Stomach smooth muscle (tissue), 2 donors: ENCODE measurements around the gene ABCC5.

Experiments
- H3K27ac ChIP-seq: one replicate; pipeline ENCODE4 v1.7.0; 2013; ENCODE audit warnings: mild to moderate bottlenecking, low read length, inconsistent platforms
- H3K27me3 ChIP-seq, 2 donors: one replicate each; pipeline ENCODE4 v1.7.0; 2013; ENCODE audit warnings: low read length in 2 of 2; ENCODE audit not compliant: insufficient read depth in 2 of 2, control insufficient read depth in 1 of 2
- H3K36me3 ChIP-seq, 2 donors: one replicate each; pipeline ENCODE4 v1.7.0; 2013; ENCODE audit warnings: low read length in 2 of 2; ENCODE audit not compliant: control insufficient read depth in 2 of 2, insufficient read depth in 2 of 2
- H3K4me1 ChIP-seq: one replicate; pipeline ENCODE4 v1.7.0; 2013; ENCODE audit warnings: low read length; ENCODE audit not compliant: control insufficient read depth, insufficient read depth
- H3K4me3 ChIP-seq, 2 donors: one replicate each; pipeline ENCODE4 v1.7.0; 2013; ENCODE audit warnings: low read length in 2 of 2
- H3K9ac ChIP-seq, 2 donors: one replicate each; pipeline ENCODE4 v1.7.0; 2013; ENCODE audit warnings: low read length in 2 of 2, mild to moderate bottlenecking in 1 of 2
- H3K9me3 ChIP-seq, 2 donors: one replicate each; pipeline ENCODE4 v1.7.0; 2013; ENCODE audit warnings: low read length in 2 of 2; ENCODE audit not compliant: control insufficient read depth in 2 of 2
- donor health status: healthy.
- donor health status: Pancreatic carcinoma.

Gene ABCC5

DNA sequence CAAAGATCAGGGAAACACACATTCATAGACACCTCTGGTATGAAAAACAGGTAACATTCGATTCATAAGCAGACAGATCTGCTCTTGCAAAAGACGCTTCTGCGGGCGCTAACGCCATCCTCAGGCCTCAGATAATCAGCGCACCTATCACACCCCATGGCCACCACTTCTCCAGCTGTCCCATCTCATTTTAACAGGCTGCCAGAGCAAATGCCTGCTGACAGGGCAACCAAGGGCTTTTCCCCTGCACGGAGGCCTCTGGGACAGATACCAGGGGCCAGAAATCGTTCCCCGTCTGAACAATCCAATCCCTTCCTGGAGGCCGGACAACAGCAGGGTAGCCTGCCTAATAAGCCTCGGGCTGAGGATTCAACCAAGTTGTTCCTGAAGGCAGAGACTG lies 15.2 kb downstream of the ABCC5 start:
- Histone ChIP-seq H3K9me3 (no peaks in the 10 kb centered on the region), H3K4me1 (peaks cover 5% of the 10 kb centered on the region), H3K36me3 (peaks cover 2 to 4% of the 10 kb centered on the region in 2 donors), H3K27ac (no peak overlapping the region), H3K27me3 (no peaks in the 10 kb centered on the region), H3K9ac (no peak overlapping the region), H3K4me3 (no peak overlapping the region)

DNA sequence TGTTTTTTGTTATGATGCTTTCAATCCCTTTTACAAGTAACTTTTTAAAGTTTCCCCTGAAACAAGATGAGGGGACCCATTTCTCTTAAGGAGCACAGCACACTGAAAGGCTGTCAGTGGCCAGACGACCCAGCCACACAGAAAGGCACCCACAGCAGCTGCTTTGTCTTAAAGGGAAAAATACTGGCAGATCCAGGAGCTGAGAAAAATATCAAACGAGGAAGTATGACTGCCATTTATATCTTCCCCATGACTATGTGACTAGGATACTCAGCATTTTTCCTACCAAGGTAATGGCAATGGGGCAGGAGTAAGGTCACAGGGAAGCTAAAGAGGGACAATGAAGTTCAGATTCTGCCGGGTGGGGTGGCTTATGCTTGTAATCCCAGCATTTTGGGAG lies 15.9 kb downstream of the ABCC5 start:
- no peak overlapping the region for H3K27ac ChIP-seq

DNA sequence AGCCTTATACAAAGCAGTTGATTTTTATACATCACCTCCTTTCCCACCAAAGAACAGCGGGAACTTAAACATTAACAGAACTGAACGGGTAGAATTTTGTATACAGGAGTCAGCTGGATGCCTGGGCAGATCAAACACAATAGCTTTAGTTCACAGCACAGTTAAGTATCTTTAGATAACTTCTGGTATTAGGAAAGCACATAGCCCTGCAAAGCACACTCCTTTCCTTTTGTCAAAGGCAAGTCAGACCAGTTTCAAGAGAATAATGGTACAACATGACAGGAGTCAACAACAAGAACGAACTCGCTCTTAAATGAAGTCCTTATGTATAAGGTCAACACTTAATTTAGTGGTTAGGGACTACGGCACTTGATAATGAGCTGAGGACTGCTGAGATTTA lies 26.3 kb downstream of the ABCC5 start:
- peaks cover 20% of the 10 kb centered on the region in 2 donors for H3K36me3 ChIP-seq
- H3K4me1 ChIP-seq, result no peaks in the 10 kb centered on the region
- no peak overlapping the region for H3K9ac ChIP-seq
- H3K27me3 ChIP-seq, result no peaks in the 10 kb centered on the region
- no peak overlapping the region for H3K27ac ChIP-seq
- H3K4me3 ChIP-seq, result no peak overlapping the region
- no peaks in the 10 kb centered on the region for H3K9me3 ChIP-seq

More for the DNA sequence above, 15.9 kb downstream of the ABCC5 start:
- no peak overlapping the region for H3K9ac ChIP-seq
- H3K4me1 ChIP-seq, result peaks cover 5% of the 10 kb centered on the region
- no peak overlapping the region for H3K4me3 ChIP-seq
- H3K36me3 ChIP-seq, result peaks cover 2 to 4% of the 10 kb centered on the region in 2 donors
- no peaks in the 10 kb centered on the region for H3K27me3 ChIP-seq
- no peaks in the 10 kb centered on the region for H3K9me3 ChIP-seq

DNA sequence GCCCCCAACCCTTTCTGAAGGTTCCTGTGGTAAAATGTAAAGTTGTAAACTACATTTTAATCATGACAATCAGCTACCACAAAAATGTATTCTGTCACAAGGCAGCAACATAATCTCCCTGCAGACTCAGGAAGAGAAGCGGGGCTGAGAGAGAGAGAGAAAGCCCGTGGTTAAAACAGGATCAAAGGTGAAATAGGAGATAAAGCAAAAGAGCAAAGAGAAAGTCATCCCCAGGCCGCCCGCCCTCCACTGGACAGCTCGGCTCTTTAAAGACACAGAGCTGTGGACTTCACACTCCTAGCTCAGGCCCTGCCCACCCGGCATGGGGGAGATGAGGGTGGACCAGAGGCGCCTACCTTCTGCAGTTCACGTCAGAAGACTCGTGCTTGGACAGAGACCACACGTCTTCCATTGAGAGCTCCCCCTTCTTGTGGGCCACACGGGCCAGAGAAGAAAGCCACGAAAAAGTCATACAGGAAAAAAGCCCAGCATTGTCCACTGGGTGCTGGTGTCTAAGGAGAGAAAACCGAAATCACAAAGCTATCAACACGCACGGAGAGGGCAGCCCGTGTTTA lies 29.4 kb downstream of the ABCC5 start:
- no peak overlapping the region for H3K9ac ChIP-seq
- H3K36me3 ChIP-seq, result peaks cover 23 to 24% of the 10 kb centered on the region in 2 donors
- peaks cover 12% of the 10 kb centered on the region for H3K4me1 ChIP-seq

DNA sequence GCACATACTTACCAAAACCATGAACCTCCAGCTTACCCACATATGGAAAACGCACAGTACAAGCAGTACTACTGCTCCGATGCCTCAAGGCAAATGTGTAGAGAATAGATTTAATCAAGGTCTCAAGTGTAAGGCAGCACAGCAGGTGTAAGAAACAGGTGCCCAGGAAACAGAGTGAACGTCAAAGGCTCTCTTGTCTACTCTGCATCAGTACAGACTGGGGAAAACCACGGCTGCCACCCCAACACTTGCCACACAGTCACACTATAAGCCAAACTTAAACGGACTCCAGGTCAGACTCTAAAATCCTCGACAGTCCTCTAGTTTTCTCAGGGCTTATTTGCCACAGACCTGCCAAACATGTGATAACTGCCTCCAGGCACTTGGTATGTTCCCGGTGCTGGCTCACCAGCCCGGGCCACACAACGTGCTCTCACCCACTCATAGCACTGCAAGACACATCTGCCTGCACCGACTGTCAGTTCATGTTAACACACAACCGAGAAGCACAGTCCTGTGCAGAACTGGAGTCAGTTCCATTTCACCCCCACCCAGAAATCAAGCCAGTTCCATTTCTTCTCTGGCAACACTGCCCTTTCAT lies 30.6 kb downstream of the ABCC5 start:
- Histone ChIP-seq H3K4me1 (peaks cover 12% of the 10 kb centered on the region), H3K36me3 (peaks cover 26 to 27% of the 10 kb centered on the region in 2 donors), H3K27me3 (no peaks in the 10 kb centered on the region), H3K9me3 (no peaks in the 10 kb centered on the region), H3K27ac (no peak overlapping the region), H3K4me3 (no peak overlapping the region), H3K9ac (no peak overlapping the region)

More for the DNA sequence above, 29.4 kb downstream of the ABCC5 start:
- no peak overlapping the region for H3K27ac ChIP-seq
- H3K4me3 ChIP-seq, result no peak overlapping the region
- H3K27me3 ChIP-seq, result no peaks in the 10 kb centered on the region
- H3K9me3 ChIP-seq, result no peaks in the 10 kb centered on the region

DNA sequence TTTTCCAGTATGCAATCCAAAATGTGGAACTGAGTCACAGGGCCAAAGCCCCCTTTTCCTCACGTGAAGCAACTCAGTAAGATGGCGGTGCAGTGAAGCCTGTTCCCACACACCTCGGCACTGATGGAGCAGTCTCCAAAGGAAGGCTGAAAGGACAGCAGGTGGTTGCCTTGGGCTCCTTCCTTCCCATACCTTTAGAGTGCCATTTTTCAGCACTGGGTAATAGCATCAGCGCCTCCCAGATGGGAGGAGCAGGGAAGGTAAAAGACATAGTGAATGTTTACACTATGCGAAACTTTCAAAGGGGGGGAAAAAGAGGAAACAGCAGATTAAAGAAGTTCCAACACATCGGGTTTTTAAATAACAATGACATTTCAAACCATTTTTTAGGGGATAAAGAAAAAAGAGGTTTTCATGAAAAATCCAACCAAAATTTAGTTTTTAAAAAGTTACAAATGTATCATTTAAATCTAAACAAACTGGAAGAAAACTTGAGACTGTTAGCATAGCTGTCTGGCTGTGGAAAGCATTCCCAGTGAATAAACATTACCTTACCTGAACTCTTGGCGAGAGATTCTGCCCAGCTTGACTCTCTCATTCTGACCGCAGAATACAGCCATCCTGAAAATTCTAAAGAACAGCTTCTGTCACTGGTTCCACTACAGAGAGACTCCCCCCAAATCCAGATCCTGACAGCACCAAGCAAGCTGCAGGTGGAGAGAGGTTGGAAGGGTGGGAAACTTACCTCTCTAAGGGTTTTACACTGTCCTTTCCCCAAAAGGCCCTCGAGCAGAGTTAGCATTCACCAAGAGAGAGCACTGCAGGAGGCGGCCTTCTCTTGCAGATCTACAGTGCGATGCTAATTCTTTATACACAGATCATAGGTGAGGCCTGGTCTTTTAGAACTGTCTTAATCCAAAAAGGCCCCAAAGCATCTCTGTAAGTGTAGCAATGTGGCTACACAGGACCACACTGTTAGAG lies 32.6 kb downstream of the ABCC5 start:
- Histone ChIP-seq H3K9me3 (no peaks in the 10 kb centered on the region), H3K4me1 (peaks cover 12% of the 10 kb centered on the region), H3K9ac (no peak overlapping the region), H3K27me3 (no peaks in the 10 kb centered on the region), H3K36me3 (peaks cover 35 to 38% of the 10 kb centered on the region in 2 donors), H3K4me3 (no peak overlapping the region), H3K27ac (peak overlapping the region; percentile 49)

DNA sequence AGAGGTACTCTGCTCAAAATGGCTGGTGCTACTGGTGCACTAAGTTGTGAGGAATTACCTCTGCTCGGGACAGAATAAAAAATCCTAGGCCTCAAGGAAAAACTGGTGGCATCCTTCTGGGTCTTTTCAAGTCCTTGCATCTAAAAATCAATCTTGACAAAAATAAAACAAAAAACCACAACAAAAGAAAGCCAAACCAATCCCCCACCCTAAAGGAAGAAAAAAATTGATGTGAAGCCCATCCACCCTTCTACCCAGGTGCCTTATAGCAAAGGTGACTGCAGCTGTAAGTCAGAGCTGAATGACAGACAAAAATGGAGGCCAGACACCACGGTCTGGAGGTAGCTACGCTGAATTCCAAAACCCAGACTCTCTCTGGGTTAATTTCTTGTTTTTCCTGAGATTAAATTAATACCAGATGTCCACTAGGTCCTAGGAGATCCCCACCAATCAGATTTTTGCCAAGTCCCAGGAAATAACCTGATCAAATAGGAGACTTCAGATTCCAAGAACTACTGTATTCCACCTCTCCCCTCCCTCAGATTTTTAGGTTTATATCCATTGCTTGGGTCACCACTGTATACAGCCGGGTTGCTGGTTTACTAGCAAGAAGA lies 33.5 kb downstream of the ABCC5 start:
- H3K27me3 ChIP-seq, result no peaks in the 10 kb centered on the region
- no peak overlapping the region for H3K9ac ChIP-seq
- no peaks in the 10 kb centered on the region for H3K9me3 ChIP-seq
- H3K36me3 ChIP-seq, result peaks cover 35 to 40% of the 10 kb centered on the region in 2 donors
- no peak overlapping the region for H3K4me3 ChIP-seq
- H3K4me1 ChIP-seq, result peaks cover 12% of the 10 kb centered on the region
- H3K27ac ChIP-seq, result peak overlapping the region; percentile 19

DNA sequence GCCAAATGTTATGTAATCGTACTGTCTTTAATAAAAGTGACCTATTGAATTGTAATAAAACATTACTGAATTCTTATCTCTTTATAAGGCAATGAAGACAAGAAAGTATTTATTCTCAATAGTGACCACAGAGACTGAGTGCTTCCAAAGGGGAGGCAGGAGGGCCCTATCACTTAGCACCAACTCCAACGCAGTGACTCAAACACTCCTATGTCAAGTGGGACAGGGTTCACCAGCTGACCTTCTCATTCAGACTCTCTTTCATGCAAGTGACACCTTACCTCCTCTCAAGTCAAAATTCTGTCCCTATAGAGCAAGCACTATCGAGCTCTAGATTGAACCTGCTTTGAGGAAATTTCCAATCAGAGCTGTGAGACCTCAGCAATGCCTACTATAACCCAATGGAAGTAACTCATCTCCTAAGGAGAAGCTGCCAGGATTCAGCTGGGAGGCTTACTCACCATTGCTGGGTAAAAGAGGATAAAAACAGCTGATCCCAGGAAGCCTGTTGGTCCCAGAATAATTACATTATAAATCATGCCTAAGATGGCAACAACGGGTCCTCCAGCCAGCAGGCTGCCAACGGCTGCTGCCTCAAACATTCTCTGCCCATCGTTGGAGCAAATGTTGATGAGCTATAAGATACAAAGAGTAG lies 35.6 kb downstream of the ABCC5 start:
- Histone ChIP-seq H3K36me3 (peaks cover 22 to 27% of the 10 kb centered on the region in 2 donors), H3K4me1 (peaks cover 12% of the 10 kb centered on the region), H3K27me3 (no peaks in the 10 kb centered on the region), H3K9ac (no peak overlapping the region), H3K4me3 (no peak overlapping the region), H3K27ac (no peak overlapping the region), H3K9me3 (no peaks in the 10 kb centered on the region)

DNA sequence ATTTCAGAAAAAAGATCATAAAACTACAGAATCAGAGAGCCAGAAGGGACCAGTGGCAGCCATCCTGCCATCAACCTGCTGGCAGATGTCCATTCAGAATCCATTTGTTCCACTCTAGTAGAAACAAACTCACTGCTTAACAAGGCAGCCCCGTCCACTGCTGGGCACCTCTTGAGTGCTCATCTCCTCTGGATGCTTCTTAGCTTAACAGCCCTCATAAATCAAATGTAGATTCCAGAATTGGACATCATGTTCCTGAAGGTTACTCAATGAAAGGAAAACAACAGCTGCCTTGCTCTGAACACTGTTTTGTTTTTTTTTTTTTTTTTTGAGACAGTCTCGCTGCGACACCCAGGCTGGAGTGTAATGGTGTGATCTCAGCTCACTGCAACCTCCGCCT lies 37.3 kb downstream of the ABCC5 start:
- peaks cover 22 to 23% of the 10 kb centered on the region in 2 donors for H3K36me3 ChIP-seq

DNA sequence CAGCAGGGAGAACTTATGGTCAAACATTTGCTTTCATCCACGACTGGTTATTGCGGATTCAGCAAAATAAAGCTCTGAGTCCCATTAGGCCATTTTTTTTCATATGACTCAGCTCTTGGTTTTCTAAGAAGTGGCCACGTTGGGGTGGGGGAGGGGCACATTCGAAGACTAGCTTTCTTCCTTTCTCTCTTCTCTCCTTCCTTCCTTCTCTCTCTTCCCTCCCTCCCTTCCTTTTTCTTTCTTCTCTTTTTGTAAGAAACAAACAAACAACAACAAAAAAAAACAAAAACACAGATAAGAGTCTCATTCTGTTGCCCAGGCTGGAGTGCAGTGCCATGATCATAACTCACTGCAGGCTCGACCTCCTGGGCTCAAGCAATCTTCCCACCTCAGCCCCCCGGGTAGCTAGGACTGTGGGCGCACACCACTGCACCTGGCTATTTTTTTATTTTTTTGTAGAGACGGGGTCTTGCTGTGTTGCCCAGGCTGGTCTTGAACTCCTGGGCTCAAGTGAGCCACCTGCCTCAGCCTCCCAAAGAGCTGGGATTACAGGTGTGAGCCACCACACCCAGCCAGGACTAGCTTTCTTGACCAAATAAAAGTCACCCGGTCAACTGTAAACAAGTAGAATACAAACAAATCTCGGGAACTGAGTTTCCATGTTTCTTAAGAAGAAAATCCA lies 41.6 kb downstream of the ABCC5 start:
- Histone ChIP-seq H3K36me3 (peaks cover 16 to 18% of the 10 kb centered on the region in 2 donors), H3K27ac (no peak overlapping the region), H3K4me3 (no peak overlapping the region), H3K27me3 (no peaks in the 10 kb centered on the region), H3K9ac (no peak overlapping the region), H3K4me1 (no peaks in the 10 kb centered on the region), H3K9me3 (no peaks in the 10 kb centered on the region)

More for the DNA sequence above, 37.3 kb downstream of the ABCC5 start:
- no peaks in the 10 kb centered on the region for H3K9me3 ChIP-seq
- no peak overlapping the region for H3K27ac ChIP-seq
- no peak overlapping the region for H3K9ac ChIP-seq
- no peaks in the 10 kb centered on the region for H3K27me3 ChIP-seq
- H3K4me1 ChIP-seq, result peaks cover 7% of the 10 kb centered on the region
- no peak overlapping the region for H3K4me3 ChIP-seq
